T47D (cell line): ENCODE data around the gene FKBP5.
"Not testable (repeated sequence)": the region's sequence is repeated elsewhere in the genome, so short reads cannot be mapped to it uniquely, and the experiment has no call there.

ENCODE experiments used
- DNase-seq, 2 experiments: peaks; one replicate each; pipeline versions ENCODE4 v3.0.0 to v3.0.0-alpha.2; 2011 to 2012; ENCODE audit warnings: low read depth in 1 of 2, low spot score in 1 of 2
- JUND ChIP-seq: IDR thresholded peaks from 2 replicates; pipeline ENCODE4 v1.6.1; 2012; ENCODE audit warnings: low read depth
- in situ Hi-C: cut with HindIII; loops from 2 replicates; pipeline ENCODE4 v1.10.0; 2016; ENCODE audit warnings: low sequenced_read_pairs, low pct_unique_long_range_greater_than_20kb

The FKBP5 gene

DNA sequence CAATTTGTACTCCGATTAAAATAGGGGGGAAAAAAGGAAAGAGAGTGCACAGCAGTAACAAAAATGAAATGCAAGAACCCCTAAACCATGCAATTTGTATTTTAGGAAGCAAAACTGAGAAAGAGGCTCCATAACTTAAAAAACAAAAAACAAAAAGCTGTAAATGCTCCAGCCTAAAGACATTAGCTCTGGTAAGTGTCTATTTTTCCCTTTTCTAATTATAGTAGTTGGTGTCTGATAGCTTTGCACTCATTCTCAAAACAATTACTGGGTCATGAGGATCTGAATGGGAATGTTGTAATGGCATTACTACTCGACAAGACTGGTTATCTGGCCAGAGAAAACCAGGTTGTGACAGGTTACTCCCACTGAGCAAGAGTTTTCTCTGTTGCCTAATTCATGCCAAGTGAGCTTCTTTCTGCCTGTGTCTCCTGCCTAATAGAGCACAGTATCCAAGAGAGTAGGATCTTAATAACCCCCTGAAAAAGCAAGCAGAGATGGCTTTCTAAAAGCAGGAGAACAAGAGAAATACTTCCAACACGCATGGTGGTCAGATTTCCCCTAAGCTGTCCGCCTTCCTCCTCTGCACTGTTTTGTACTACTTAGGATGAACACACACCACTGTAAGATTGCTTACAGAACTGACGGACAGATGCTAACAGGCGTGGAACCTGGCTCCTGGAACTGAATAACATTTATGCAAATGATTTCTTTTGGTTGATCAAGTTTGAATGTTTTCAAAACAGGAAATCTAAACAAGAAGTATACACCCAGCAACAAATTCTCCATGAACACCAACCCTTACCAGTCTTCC, 86.4 kb downstream of the FKBP5 start:
- in situ Hi-C loops = no loop called here
- TF ChIP-seq JUND = no peak

DNA sequence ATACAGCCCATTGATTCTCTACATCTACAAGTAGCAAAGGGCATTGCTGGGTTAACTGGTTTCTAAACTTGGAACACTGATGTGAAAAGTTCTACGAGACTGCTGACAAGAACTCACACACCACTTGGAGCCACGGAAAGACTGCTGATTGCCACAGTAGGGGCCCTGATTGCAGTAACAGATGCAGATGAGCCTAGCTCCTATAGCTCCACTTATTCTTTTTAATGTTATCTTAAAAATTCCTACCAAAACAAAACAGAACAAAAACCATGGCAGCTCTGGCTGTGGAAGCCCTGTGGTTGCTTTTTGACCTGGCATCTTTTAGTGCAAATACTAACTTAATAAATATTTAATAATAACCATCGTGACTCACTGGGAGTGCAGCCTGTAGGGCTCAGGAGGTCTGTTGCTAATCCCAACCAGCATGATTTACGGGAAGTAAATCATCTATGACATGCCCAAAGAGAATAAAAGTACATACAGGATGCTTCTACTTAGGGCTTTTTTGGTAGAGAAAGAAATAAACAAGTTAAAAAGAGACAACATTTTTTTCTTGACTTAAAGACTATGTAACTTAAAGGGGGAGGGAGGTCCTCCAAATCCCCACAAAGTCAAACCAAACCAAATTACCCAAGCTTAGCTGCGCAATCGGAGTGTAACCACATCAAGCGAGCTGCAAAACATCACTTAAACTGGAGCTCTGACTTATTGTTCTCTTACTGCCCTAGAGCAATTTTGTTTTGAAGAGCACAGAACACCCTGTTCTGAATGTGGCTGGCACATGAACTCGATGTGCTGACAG, 87.2 kb downstream of the FKBP5 start:
- no peak for TF ChIP-seq JUND
- in situ Hi-C loops = no loop called here
- peak in 1 of 2 experiments; percentile 29 for DNase-seq

More for the DNA sequence above, 86.4 kb downstream of the FKBP5 start:
- DNase-seq = no peak

DNA sequence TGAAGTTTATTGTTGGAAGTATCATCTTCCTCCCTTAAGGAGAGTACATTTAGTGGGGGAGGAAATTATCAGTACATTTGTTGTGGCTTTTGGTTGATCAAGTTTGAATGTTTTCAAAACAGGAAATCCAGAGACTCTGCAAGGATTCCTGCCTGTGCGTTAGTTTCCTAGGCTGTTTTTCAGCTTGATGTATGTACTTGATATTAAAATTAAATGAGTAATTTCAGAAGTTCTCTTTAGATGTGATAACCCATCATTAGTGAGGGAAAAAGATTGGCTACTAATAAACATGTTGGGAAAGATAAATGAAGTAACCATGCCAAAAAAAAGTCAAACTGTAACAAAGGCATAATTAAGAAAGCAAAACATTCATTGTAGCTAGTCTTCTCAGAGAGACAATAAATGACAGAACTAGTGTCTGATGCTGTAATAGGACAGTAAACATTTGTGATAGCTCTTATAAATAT, 88.0 kb downstream of the FKBP5 start:
- TF ChIP-seq JUND = no peak
- in situ Hi-C loops = no loop called here
- no peak for DNase-seq

DNA sequence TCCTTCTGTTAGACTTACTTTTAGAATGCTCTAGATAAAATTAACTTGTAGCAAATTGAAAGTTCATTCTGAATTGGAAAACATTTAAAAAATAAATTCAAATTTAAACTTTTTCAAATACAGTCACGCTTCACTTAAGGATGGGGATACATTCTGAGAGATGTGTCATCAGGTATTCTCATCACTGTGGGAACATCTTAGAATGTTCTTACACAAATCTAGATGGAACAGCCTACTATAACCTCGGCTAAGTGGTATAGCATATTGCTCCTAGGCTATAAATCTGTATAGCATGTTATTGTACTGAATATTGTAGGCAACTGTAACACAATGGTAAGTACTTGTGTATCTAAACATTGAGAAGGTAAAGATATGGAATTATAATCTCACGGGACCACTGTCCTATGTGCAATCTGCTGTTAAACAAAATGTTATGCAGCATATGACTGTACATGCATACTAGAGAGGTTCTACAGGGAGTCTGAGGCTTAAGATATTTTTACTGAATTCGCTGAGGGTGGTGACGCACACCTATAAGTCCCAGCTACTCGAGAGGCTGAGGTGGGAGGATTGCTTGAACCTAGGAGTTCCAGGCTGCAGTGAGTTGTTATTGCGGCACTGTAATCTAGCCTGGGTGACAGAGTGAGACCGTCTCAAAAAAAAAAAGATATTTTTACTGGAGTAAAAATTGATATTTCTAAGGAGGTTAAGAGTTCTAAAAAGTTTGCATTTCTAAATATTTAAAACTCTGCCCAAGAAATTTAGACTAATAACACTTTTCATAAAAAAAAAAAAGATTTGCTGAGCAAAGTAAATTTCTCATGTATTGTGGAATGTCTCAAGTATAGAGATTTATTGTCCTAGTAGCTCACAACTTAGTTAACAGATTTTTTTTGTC, 88.7 kb downstream of the FKBP5 start:
- in situ Hi-C loops = no loop called here
- TF ChIP-seq JUND = no peak
- DNase-seq = no peak

DNA sequence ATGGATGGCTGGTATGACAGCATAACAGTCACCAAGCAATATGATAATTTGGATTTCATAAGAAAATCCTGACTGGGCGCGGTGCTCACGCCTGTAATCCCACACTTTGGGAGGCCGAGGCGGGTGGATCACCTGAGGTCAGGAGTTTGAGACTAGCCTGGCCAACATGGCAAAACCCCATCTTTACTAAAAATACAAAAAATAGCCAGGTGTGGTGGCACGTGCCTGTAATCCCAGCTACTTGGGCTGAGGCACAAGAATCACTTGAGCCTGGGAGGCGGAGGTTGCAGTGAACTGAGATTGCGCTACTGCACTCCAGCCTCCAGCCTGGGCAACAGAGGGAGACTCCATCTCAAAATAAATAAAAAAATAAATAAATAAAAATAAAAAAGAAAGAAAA, 90.1 kb downstream of the FKBP5 start:
- in situ Hi-C loops = not testable (repeated sequence)

DNA sequence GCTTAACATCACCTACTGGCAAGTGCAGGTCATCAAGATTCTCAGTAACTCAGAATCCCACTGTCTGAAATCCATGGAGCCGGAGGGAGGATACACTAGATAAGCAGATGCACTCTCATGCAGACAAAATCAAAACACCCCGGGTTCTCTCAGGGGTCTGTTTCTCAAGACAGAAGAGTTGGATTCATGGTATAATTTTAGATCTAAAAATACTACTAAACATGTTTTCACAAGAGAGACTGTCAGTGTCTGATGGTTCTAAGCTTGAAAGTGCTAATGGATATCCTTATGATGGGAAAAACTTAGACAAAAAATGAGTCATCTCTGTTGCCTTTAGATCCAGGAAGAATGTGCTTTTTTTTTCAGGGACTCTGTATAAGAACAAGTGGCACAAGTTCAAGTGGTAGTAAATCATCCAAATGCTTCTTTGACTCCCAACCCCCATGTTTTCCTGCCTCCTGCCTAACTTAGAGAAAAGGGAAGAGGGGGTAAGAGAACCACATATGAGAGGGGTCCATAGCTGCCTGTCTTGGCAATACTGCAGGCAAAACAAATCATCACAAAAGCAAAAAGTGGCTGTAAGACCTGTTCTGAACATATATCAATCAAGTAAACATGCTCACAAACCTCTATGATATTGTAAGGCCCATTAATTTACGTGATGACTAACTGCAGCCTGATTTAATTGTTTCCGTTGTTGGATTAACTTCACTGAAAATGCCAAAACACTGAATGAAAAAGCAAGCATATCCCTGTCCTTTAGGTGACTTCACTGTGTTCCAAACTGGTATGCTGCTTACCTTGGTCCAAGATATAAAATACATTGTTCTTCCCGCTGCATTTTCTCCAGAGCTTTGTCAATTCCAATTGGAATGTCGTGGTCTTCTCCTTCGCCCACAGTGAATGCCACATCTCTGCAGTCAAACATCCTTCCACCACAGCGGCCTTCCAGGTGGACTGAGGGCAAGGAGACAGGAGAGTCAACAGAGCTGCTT, 92.0 kb downstream of the FKBP5 start:
- in situ Hi-C loops = no loop called here
- TF ChIP-seq JUND = no peak
- DNase-seq = no peak

More for the DNA sequence above, 90.1 kb downstream of the FKBP5 start:
- DNase-seq = not testable (repeated sequence)

DNA sequence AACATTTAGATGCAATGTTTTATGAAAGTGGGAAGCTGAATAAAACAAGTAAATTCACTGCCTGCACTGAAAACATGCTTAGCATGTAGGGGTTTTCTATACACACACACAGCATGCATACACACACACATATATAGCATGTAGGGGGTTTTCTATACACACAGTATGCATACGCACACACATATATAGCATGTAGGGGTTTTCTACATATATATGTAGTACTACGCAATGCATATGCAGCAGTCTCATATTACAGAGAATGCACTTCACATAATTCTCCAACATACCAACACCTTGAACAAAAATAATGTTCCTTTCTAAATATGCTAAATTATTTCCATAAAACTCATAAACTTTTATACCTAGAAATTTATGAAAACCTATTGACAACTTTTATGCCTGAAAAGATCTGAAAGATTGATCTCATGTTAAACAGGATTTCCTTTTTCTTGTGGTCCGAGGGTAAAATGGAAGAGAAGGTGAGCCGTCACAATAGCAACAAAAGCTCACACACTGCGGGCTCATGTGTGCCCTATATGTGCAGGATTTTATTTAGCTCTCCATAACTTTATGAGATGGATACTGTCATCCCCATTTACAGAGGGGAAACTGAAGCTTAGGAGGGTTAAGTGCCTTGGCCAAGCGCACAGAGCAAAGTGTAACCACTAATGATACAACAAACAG, 94.1 kb downstream of the FKBP5 start:
- TF ChIP-seq JUND = no peak
- in situ Hi-C loops = no loop called here
- no peak for DNase-seq

DNA sequence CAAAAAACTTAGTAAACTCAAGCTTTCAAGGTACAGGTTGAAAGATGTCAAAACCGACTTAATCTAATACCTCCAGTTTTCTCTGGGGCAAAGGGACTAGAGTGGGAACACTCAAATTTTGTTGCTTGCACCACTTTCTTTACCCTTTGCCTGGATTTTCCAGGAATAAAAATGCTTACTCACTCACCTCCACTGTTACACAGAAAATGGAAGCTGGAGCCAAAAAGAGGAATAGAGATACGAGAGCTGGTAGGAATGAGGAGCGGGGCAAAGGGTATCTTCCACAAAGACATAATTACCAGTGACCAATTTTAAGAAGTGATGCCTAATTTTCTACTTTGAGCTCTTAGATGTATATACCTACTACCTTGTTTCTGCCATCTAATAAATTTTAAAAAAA, 96.5 kb downstream of the FKBP5 start:
- TF ChIP-seq JUND = no peak
- no peak for DNase-seq
- in situ Hi-C loops = no loop called here

DNA sequence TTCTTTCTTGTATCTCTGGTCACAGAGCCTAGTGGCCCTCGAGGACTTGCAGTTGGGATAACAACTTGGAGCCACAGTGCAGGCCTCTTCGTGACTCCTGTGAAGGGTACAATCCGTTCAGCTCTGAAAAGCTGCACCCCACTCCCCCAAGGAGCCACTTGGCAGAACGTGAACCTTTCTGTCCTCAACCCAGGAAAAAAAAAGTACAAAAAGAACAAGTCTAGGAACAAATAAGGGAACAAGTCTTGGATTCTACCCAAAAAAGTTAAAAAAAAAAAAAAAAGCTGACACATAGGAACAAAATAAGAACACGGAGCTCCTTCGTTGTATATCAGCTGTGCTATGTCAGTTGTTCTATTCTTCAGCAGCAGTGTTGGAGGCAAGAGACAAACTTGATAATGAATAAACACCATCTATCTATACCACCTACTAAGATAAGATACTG, 98.1 kb downstream of the FKBP5 start:
- in situ Hi-C loops = no loop called here
- TF ChIP-seq JUND = no peak
- DNase-seq = no peak

DNA sequence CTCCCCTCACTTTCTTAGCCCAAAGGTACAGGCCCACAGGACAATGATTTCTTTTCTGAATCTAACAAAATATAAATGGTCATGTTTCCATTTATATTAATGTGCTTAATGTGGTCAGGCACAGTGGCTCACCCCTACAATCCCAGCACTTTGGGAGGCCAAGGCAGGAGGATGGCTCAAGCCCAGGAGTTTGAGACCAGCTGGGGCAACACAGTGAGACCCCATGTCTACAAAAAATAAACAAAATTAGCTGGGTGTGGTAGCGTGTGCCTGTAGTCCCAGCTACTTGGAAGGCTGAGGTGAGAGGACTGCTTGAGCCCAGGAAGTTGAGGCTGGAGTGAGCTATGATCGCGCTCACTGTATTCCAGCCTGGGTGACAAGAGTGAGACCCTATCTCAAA, 98.8 kb downstream of the FKBP5 start:
- in situ Hi-C loops = no loop called here
- TF ChIP-seq JUND = no peak
- no peak for DNase-seq
